Measurements from ENCODE around the gene MRPL54. TPM values are rescaled to one million over a fixed set of nuclear protein-coding genes. Genes with fewer than 3 reads are reported as not detected.

The MRPL54 gene
- 13.4 and 36.8 TPM in 2 replicates for total RNA-seq

GRCh38 chr19:3762501-3763459, at the start of gene MRPL54:
MRPL54 (plus strand) TSS chr19:3762682; CDS start chr19:3762701, 19 bp downstream.

GRCh38 chr19:3761382-3762129, 926 bp upstream of the MRPL54 start, which contains the start of gene APBA3:
APBA3 (minus strand) TSS chr19:3761692; CDS start chr19:3760264, 1,428 bp downstream.

GRCh38 chr19:3771906-3772455, 9.5 kb downstream of the MRPL54 start, which contains the start of gene RAX2:
RAX2 (minus strand) TSS chr19:3772228; CDS start chr19:3771742, 486 bp downstream.

GRCh38 chr19:3785938-3786824, 23.7 kb downstream of the MRPL54 start, which contains the start of gene MATK:
MATK (minus strand) TSS chr19:3786381; CDS start chr19:3785135, 1,246 bp downstream.

Other genes with a start within 250 kb of the MRPL54 start
- gene TEKTIP1, start 223.5 kb upstream of the MRPL54 start, total RNA-seq = not detected in 2 replicates
- 117 and 155 TPM in 2 replicates for gene MFSD12, start 205.1 kb upstream of the MRPL54 start, total RNA-seq
- 55.8 and 65.8 TPM in 2 replicates for gene HMG20B, start 189.7 kb upstream of the MRPL54 start, total RNA-seq
- under 0.01 TPM in 1 of 2 replicates, not detected in the other for gene GIPC3, start 177.2 kb upstream of the MRPL54 start, total RNA-seq
- gene TBXA2R, start 155.8 kb upstream of the MRPL54 start, total RNA-seq = 0.89 and 2.2 TPM in 2 replicates
- gene CACTIN, start 135.9 kb upstream of the MRPL54 start, total RNA-seq = 20.2 and 32.9 TPM in 2 replicates
- gene PIP5K1C, start 62.2 kb upstream of the MRPL54 start, total RNA-seq = 38.9 and 62.7 TPM in 2 replicates
- not detected in 2 replicates for gene TJP3, start 54.3 kb upstream of the MRPL54 start, total RNA-seq
- gene APBA3, start 990 bp upstream of the MRPL54 start, total RNA-seq = 26.5 and 27.6 TPM in 2 replicates
- gene RAX2, start 9.5 kb downstream of the MRPL54 start, total RNA-seq = not detected in 2 replicates
- gene MATK, start 23.7 kb downstream of the MRPL54 start, total RNA-seq = not detected in 2 replicates
- not detected in 2 replicates for gene ZFR2, start 106.4 kb downstream of the MRPL54 start, total RNA-seq
- not detected in 2 replicates for gene ATCAY, start 118.0 kb downstream of the MRPL54 start, total RNA-seq
- not detected in 2 replicates for gene NMRK2, start 170.4 kb downstream of the MRPL54 start, total RNA-seq
- gene DAPK3, start 208.4 kb downstream of the MRPL54 start, total RNA-seq = 169 and 182 TPM in 2 replicates
- 3,552 and 3,788 TPM in 2 replicates for gene EEF2, start 222.8 kb downstream of the MRPL54 start, total RNA-seq
- 8.3 and 12.3 TPM in 2 replicates for gene PIAS4, start 245.1 kb downstream of the MRPL54 start, total RNA-seq